Natural killer cell (primary cell): Measurements from ENCODE around the gene BLM. TPM values are rescaled to one million over a fixed set of nuclear protein-coding genes. Genes with fewer than 3 reads are reported as not detected.

ENCODE experiments used
- ATAC-seq, 3 donors: fragments of 150-1000 bp in 2 of 3; fragments of 200-7000 bp in 1 of 3; cut with Tn5 transposase; 1 replicate in 1 of 3; 2 replicates in 2 of 3; pipeline ENCODE4 v1.10.0; 2021; ENCODE audit warnings: mild to moderate bottlenecking in 2 of 3, moderate library complexity in 2 of 3
- DNase-seq, 2 donors: peaks; one replicate each; pipeline versions ENCODE4 v3.0.0 to v3.0.0-alpha.2; 2013 to 2021; ENCODE audit warnings: mixed read lengths in 1 of 2
- H3K27ac ChIP-seq: one replicate; pipeline ENCODE4 v1.5.1; 2013; ENCODE audit warnings: mild to moderate bottlenecking, low read length
- H3K27me3 ChIP-seq: one replicate; pipeline ENCODE4 v1.6.1; 2013; ENCODE audit warnings: low read length; ENCODE audit not compliant: control insufficient read depth, insufficient read depth
- H3K36me3 ChIP-seq: one replicate; pipeline ENCODE4 v1.6.1; 2013; ENCODE audit warnings: low read length; ENCODE audit not compliant: control insufficient read depth, insufficient read depth
- H3K4me1 ChIP-seq: one replicate; pipeline ENCODE4 v1.6.1; 2013; ENCODE audit warnings: low read length; ENCODE audit not compliant: control insufficient read depth, insufficient read depth
- H3K4me3 ChIP-seq: one replicate; pipeline ENCODE4 v1.5.1; 2013; ENCODE audit warnings: low read length
- H3K9me3 ChIP-seq: one replicate; pipeline ENCODE4 v1.6.1; 2013; ENCODE audit warnings: low read length; ENCODE audit not compliant: control insufficient read depth, insufficient read depth
- H3K27ac Mint-ChIP-seq, 2 donors: one replicate each; pipeline ENCODE4 v1.8.0; 2022; ENCODE audit warnings: mild to moderate bottlenecking in 2 of 2, mixed read lengths in 2 of 2, moderate library complexity in 1 of 2
- H3K27me3 Mint-ChIP-seq, 2 donors: one replicate each; pipeline ENCODE4 v1.8.0; 2022; ENCODE audit warnings: low read depth in 2 of 2, mixed read lengths in 2 of 2
- H3K36me3 Mint-ChIP-seq: one replicate; pipeline ENCODE4 v1.8.0; 2022; ENCODE audit warnings: mixed read lengths
- H3K4me1 Mint-ChIP-seq, 2 donors: one replicate each; pipeline ENCODE4 v1.8.0; 2022; ENCODE audit warnings: mixed read lengths in 2 of 2
- H3K4me3 Mint-ChIP-seq: one replicate; pipeline ENCODE4 v1.8.0; 2022; ENCODE audit warnings: mild to moderate bottlenecking, moderate library complexity, mixed read lengths
- H3K9me3 Mint-ChIP-seq, 2 donors: one replicate each; pipeline ENCODE4 v1.8.0; 2022; ENCODE audit warnings: mixed read lengths in 2 of 2
- CTCF ChIP-seq: fragments of 200-600 bp; IDR thresholded peaks from one replicate; pipeline ENCODE4 v1.8.0; 2022; ENCODE audit warnings: antibody characterized with exemption
- WGBS: methylation state at CpG from one replicate; pipeline ENCODE4 v1.1.7; 2013; ENCODE audit warnings: missing lambda C conversion rate; ENCODE audit not compliant: insufficient coverage; 5-methylcytosine and 5-hydroxymethylcytosine counted together
- intact Hi-C: fragments of 100-400 bp; cut with micrococcal nuclease; formaldehyde crosslinking; loops from one replicate; pipeline ENCODE4 v1.14.2; 2022
- total RNA-seq, 4 donors: library from RNA; stranded (reverse); fragments of 120-200 nt in 1 of 4; gene quantifications; one replicate each; pipeline versions ENCODE4 v1.2.3 to v1.2.4, GENCODE V29; 2013 to 2022

Gene BLM
- total RNA-seq, 3 donors from 2014 or later (not counting 1 experiment from before 2014, with no cell fraction given), result 9.9 to 15.9 (median 14.1) TPM

GRCh38 chr15:90790561-90790960 lies 73.4 kb downstream of the BLM start:
- intact Hi-C loops, result no loop called here
- no peak for TF ChIP-seq CTCF

GRCh38 chr15:90794538-90794937 lies 77.4 kb downstream of the BLM start:
- TF ChIP-seq CTCF, result no peak
- WGBS, result no CpG with 5 or more reads among the region's 2 CpGs
- intact Hi-C loops, result no loop called here

More at GRCh38 chr15:90790561-90790960, 73.4 kb downstream of the BLM start:
- Histone ChIP-seq H3K4me3 (no peak overlapping the region), H3K27me3 (no peaks in the 10 kb centered on the region), H3K36me3 (peaks cover 7% of the 10 kb centered on the region), H3K27ac (no peak overlapping the region), H3K4me1 (peaks cover 9% of the 10 kb centered on the region), H3K9me3 (no peaks in the 10 kb centered on the region)
- peaks cover 10 to 14% of the 10 kb centered on the region in 2 donors for H3K4me1 Mint-ChIP-seq
- no peak overlapping the region for H3K27ac Mint-ChIP-seq
- no peaks in the 10 kb centered on the region for H3K27me3 Mint-ChIP-seq
- WGBS, result 97% methylated on average over 3 of the region's 4 CpGs
- no peak overlapping the region for H3K4me3 Mint-ChIP-seq
- peaks cover under 1% of the 10 kb centered on the region for H3K36me3 Mint-ChIP-seq
- no peak for DNase-seq
- H3K9me3 Mint-ChIP-seq, result no peaks in the 10 kb centered on the region
- ATAC-seq, result no peak

GRCh38 chr15:90799639-90800170 lies 82.6 kb downstream of the BLM start:
- intact Hi-C loops, result no loop called here
- Histone ChIP-seq H3K27ac (no peak overlapping the region), H3K36me3 (peaks cover 2% of the 10 kb centered on the region), H3K9me3 (no peaks in the 10 kb centered on the region), H3K27me3 (no peaks in the 10 kb centered on the region), H3K4me1 (no peaks in the 10 kb centered on the region), H3K4me3 (no peak overlapping the region)
- ATAC-seq (no peak), DNase-seq (no peak)
- TF ChIP-seq CTCF, result no peak
- Mint-ChIP-seq H3K27ac (peak overlapping the region in 1 of 2 donors; percentile 29), H3K36me3 (no peaks in the 10 kb centered on the region), H3K9me3 (no peaks in the 10 kb centered on the region), H3K27me3 (no peaks in the 10 kb centered on the region), H3K4me3 (no peak overlapping the region), H3K4me1 (peaks cover 0 to 5% of the 10 kb centered on the region in 2 donors)
- WGBS, result no CpG with 5 or more reads among the region's 1 CpG

More at GRCh38 chr15:90794538-90794937, 77.4 kb downstream of the BLM start:
- Mint-ChIP-seq H3K9me3 (no peaks in the 10 kb centered on the region), H3K36me3 (no peaks in the 10 kb centered on the region), H3K4me1 (peaks cover 10 to 19% of the 10 kb centered on the region in 2 donors), H3K4me3 (no peak overlapping the region), H3K27ac (no peak overlapping the region), H3K27me3 (no peaks in the 10 kb centered on the region)
- peaks cover 9% of the 10 kb centered on the region for H3K4me1 ChIP-seq
- H3K27ac ChIP-seq, result no peak overlapping the region
- peaks cover 5% of the 10 kb centered on the region for H3K36me3 ChIP-seq
- no peak overlapping the region for H3K4me3 ChIP-seq
- ATAC-seq (no peak), DNase-seq (no peak)
- H3K27me3 ChIP-seq, result no peaks in the 10 kb centered on the region
- no peaks in the 10 kb centered on the region for H3K9me3 ChIP-seq

- no peaks in the 10 kb centered on the region for H3K9me3 Mint-ChIP-seq
- no peak for TF ChIP-seq CTCF
- H3K4me1 Mint-ChIP-seq, result peaks cover 1 to 5% of the 10 kb centered on the region in 2 donors
Measured at GRCh38 chr15:90801803-90802202, 84.7 kb downstream of the BLM start.

More at GRCh38 chr15:90801803-90802202, 84.7 kb downstream of the BLM start:
- no peak overlapping the region for H3K4me3 ChIP-seq
- ATAC-seq (no peak), DNase-seq (no peak)
- H3K4me1 ChIP-seq, result no peaks in the 10 kb centered on the region
- Mint-ChIP-seq H3K4me3 (no peak overlapping the region), H3K27ac (peak overlapping the region in 1 of 2 donors; percentile 12), H3K36me3 (no peaks in the 10 kb centered on the region), H3K27me3 (no peaks in the 10 kb centered on the region)
- H3K27ac ChIP-seq, result no peak overlapping the region
- 96% methylated on average over 8 of the region's 8 CpGs for WGBS
- H3K36me3 ChIP-seq, result no peaks in the 10 kb centered on the region
- H3K27me3 ChIP-seq, result no peaks in the 10 kb centered on the region
- intact Hi-C loops, result no loop called here
- H3K9me3 ChIP-seq, result no peaks in the 10 kb centered on the region
